Activated CD4-positive, alpha-beta T cell treated with anti-CD3 and anti-CD28 coated beads for 24 hours (primary cell): ENCODE measurements around the gene ARHGEF28.

Experiments used
- DNase-seq, 2 donors: peaks; one replicate each; pipeline ENCODE4 v3.0.0-alpha.2; 2020; ENCODE audit warnings: low read depth in 2 of 2

The ARHGEF28 gene

DNA sequence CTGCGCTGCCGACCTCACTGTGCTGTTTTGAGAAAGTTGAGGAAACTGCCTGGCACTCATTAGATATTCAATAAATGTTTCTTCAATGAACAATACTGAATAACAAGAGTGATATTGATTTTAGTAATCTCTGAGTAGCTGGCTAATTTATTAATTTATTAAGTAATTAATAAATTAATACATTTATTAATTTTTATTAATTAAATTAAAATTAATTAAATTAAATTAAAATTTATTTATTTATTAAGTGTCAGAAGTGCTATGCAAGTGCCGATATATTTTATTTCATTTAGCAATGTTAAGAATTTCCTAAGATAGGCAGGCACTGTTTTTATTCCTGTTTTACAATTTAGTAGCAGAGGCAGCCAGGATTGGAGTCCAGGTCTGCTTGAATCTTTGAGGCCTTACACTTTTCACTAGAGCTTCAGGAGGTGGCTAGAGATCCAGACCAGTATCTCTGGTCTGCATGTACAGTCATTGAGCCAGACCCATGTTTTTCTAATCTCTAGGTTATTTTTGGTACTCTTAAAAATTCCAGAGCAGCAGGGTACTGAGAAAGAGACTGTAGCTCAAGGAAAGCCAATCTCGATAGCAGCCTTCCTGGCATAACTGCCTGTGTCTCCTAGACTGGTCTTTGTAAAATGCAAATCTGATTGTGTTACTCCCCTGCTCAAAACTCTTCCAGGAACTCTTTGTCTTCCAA, 109.2 kb downstream of the ARHGEF28 start:
- DNase-seq = no peak

DNA sequence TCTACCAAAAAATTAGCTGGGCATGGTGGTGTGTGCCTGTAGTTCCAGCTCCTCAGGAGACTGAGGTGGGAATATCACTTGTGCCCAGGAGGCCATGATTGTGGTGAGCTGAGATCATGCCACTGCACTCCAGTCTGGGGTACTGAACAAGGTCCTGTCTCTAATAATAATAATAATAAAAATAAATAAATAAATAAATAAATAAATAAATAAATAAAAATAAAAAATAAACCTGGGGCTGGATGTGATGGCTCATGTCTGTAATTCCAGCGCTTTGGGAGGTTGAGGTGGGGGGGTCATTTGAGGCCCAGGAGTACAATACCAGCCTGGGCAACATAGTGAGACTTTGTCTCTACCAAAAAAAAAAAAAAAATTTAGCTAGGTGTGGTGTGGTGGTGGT, 113.7 kb downstream of the ARHGEF28 start:
- no peak for DNase-seq

DNA sequence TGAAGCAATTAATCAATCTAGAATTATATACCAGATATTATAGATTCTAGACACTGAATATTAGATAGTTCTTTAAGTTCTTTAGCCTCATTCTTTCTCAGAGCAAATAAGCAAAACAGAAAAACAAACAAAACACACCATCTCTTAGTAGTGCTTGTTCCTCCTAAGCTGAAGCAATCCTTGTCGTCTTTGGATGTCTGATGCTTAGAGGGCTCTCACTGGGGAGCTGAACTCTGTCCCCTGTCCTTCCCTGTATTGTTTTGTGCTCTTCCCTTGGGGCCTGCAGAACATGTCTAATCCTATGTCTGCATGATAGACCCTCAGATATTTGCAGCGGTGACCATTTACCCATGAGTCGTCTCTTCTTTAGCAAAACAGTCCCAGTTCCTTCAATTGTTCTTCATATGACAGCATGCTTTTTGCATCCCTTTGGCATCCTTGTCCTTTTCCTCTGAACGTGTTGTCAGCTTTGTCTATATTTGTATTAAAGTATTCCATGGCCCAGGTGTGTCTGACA, 114.3 kb downstream of the ARHGEF28 start:
- DNase-seq = no peak

DNA sequence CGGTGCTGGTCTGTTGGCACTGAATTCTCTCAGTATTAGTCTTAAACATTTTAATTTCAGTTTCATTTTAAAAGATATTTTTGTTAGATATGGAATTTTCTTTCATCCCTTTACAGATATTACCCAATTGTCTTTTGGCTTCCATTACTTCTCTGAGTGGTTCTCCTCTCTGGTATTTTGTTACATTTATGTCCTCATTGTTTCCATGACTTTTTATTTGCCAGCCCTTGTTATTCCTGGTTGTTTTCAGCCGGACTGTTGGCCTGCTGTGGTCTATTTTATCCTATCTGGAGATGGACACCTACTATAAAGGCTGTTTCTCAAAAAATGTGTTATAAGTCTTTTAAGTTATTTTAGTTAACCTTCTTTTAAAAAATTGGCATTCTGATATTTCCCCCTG, 117.2 kb downstream of the ARHGEF28 start:
- no peak for DNase-seq

GRCh38 chr5:73745836-73746235, 119.8 kb downstream of the ARHGEF28 start:
- no peak for DNase-seq

GRCh38 chr5:73746608-73747007, 120.6 kb downstream of the ARHGEF28 start:
- DNase-seq = no peak

DNA sequence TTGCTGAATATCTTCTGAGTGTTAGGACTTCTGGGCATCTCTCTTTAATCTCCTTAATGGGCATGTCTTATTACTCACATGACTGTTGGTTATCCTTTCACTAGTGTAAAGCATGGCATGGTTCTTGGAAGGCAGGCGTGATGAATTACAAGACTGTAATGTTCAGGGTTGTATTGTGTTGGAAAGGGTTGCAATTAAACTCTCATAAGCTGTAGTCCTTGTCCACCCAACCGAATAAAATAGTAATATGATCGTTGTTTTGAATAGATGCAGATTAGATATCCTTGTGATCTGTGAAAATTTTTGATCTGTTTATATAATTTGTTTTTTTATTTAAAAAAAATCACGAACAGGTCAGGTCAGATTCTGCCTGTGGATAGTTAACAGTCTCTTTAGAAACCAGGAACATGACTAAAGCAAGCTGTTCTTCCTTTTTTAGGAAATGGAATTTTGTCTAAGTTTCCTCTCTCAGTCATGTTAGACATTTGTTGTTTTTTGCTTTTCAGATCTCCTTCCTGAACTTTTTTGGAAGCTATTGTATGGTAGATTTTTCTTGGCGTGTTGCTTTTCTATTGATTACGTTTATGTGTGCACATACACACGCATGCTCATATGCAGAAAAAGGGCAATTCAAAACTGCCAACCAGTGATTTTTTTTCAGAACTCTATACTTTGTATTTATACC, 121.8 kb downstream of the ARHGEF28 start:
- no peak for DNase-seq

- DNase-seq = no peak
These were observed 122.8 kb downstream of the ARHGEF28 start for GRCh38 chr5:73748510-73749400.

DNA sequence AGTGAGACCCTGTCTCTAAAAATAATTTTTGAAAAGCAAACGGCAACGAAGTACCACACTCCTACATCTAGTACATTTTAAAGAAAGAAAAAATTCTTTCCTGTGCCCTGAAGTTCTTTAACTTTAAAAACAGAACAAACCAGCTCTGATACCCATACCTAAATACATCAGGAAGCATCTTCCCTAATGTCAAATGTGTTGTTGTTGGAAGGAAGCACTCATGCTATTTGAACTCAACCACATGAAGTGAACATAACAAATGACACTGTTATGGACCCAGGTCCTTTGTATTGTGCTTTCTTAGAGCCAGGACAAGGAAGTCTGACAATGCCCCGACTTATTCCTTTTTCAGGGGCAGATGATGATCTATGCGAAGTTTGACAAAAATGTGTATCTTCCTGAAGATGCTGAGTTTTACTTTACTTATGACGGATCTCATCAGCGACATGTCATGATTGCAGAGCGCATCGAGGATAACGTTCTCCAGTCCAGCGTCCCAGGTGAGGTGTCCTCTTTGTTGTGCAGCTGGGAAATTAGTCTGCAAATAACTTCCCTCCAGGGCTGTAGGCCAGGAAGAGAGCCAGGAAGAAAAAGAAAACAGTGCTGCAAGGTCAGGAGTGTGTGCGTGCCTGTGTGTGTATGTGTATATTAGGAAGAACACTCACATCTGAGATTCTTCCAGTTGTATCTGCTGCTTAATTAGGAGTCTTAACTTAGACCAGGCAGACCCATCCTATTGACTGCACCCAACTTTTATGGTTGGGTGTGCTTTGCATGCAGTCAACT, 123.7 kb downstream of the ARHGEF28 start:
- no peak for DNase-seq

GRCh38 chr5:73751254-73751914, 125.4 kb downstream of the ARHGEF28 start:
- DNase-seq = no peak

DNA sequence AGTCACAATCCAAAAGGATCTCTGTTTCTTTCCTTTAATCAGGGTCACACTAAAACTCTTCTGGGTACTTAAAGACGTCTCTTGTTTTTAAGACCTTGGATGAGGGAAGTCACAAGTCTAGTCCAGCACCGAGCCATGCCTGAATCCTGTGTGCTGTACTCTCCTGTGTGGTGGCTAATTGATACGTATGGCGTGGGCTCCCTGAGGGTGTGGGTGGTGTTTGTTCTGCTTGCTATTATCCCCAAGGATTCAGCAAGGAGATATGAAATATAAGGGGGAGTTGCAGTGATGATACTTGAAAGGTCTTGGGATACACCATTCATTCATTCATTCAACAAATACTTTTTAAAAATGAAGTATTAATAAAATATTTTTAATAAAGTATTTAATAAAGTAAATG, 128.3 kb downstream of the ARHGEF28 start:
- DNase-seq = no peak

GRCh38 chr5:73757416-73757815, 131.4 kb downstream of the ARHGEF28 start:
- no peak for DNase-seq

GRCh38 chr5:73759771-73760170, 133.8 kb downstream of the ARHGEF28 start:
- DNase-seq = no peak

DNA sequence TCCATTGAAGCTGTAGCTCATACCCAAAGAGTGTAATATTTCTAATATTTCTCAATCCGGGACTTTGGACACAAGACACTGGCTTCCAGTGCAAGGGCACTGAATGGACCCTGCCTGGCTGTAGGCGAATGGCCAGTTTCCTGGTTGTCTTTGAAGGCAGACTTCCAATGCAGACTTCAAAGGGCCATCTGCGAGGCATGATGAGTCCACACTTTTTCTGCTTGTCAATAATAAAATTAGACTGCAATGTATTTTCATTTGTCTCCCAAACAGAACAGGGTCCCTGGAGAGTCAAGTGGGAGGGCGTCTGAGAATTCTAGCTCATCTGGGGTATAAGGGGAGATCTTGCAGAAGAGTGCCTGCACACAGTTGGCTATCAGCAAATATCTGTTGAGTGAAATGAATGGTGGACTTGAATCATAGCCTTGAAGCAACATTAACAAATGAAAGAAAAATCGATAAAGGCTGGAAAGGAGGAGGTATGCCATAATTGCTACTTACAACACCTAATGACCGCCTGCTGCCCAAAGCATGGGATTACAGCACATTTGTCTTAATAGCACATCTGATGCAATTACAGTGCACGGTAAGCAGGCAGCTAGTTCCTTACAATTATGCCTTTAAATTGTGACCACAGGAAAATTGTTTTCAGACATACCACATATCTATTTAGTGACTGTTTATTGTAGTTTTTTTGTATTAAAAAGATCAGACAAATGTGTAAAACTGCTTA, 137.5 kb downstream of the ARHGEF28 start:
- DNase-seq = no peak

GRCh38 chr5:73764586-73764985, 138.6 kb downstream of the ARHGEF28 start:
- DNase-seq = no peak

DNA sequence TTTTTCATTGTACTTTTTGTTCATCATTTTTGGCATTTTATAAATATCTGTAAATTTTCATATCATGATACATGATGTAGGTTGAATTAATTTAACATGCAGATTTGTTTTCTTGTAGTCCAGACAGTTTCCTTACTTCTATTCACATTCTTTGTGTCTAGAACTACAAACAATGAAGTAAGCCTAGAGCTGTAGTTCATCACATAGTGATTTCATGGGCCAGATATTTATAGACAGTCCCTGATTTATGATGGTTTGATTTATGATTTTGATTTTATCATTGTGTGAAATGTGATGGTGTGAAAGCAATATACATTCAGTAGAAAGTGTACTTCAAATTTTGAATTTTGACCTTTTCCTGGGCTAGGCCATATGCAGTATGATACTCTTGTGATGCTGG, 139.0 kb downstream of the ARHGEF28 start:
- DNase-seq = no peak

DNA sequence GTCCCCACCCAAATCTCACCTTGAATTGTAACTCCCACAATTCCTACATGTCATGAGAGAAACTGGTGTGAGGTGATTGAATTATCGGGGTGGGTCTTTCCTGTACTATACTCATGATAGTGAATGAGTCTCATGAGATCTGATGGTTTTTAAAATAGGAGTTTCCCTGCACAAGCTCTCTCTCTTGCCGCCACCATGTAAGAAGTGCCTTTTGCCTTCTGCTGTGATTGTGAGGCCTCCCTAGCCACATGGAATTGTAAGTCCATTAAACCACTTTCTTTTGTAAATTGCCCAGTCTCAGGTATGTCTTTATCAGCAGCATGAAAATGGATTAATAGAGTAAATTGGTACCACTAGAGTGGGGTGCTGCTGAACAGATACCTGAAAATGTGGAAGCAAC, 140.9 kb downstream of the ARHGEF28 start:
- no peak for DNase-seq

DNA sequence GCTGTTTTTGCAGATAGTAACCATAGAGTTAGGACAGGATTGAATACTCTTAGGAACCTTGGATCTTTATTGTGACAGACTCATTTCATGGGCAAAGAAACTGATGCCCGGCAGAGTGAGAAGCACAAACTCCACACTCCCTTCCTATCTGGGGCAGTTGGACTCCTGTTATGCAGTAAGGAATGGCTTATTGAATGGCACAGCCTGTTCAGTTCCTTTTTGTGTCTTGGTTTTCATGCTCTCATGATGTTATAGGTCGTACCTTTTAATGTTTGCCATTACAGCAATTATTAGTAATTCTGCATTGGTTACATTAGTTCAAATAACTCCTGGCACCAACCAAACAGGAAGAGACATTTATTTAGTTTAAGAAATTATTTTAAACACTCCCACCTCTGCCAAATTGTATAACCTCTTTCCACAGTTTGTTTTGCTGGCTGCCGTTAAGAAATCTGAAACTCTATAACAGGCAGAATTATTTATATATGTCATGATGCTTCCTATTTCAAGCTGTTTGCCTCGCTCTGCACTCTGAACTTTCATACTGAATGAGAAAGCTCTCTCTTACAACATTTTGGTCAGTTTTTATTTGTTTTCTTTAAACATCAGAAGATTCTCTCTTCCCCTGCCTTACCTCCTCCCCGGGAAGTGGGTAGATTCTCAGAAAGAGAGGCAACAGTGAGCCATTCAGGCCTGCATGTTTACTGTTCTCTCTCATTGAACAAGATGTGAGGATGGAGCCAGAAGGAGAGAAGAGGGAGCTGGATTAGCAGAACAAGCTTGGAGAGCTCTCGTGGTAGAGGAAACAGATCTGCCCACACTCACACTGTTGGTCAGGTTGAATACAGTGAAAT, 144.4 kb downstream of the ARHGEF28 start:
- DNase-seq = no peak

DNA sequence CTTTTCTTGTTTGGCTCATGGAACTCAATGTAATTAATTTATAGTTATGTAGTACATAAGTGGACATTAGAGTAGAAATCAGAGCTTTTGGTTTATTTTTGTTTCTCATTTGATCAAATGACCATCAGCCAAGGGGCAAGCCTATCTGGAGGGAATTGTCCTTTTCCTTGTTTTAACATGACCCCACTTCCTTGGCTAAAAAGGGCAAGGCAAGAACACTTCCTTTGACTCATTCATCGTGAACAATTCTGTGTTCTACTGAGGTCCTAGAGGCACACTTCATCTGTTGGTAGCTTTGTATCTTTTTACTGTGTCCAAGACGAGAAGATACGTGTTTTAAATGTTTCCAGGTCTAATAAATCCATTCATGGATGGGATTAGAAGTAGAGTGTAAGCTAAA, 148.9 kb downstream of the ARHGEF28 start:
- no peak for DNase-seq
